Measurements from ENCODE around the gene CHEK2. TPM values are rescaled to one million over a fixed set of nuclear protein-coding genes. Genes with fewer than 3 reads are reported as not detected.

CHEK2 gene
- total and polyA plus RNA-seq, 10 of the 15 experiments (the other 5 are each of a cell fraction or from before 2014, with no cell fraction given): 15.7 to 59.7 (median 22.7) TPM

GRCh38 chr22:28772633-28773460 lies 31.2 kb upstream of the CHEK2 start, which contains the start of gene CCDC117 (continued):
- TF ChIP-seq, protein P1, sequence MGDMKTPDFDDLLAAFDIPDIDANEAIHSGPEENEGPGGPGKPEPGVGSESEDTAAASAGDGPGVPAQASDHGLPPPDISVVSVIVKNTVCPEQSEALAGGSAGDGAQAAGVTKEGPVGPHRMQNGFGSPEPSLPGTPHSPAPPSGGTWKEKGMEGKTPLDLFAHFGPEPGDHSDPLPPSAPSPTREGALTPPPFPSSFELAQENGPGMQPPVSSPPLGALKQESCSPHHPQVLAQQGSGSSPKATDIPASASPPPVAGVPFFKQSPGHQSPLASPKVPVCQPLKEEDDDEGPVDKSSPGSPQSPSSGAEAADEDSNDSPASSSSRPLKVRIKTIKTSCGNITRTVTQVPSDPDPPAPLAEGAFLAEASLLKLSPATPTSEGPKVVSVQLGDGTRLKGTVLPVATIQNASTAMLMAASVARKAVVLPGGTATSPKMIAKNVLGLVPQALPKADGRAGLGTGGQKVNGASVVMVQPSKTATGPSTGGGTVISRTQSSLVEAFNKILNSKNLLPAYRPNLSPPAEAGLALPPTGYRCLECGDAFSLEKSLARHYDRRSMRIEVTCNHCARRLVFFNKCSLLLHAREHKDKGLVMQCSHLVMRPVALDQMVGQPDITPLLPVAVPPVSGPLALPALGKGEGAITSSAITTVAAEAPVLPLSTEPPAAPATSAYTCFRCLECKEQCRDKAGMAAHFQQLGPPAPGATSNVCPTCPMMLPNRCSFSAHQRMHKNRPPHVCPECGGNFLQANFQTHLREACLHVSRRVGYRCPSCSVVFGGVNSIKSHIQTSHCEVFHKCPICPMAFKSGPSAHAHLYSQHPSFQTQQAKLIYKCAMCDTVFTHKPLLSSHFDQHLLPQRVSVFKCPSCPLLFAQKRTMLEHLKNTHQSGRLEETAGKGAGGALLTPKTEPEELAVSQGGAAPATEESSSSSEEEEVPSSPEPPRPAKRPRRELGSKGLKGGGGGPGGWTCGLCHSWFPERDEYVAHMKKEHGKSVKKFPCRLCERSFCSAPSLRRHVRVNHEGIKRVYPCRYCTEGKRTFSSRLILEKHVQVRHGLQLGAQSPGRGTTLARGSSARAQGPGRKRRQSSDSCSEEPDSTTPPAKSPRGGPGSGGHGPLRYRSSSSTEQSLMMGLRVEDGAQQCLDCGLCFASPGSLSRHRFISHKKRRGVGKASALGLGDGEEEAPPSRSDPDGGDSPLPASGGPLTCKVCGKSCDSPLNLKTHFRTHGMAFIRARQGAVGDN (IDR thresholded peaks at IDR 0.05): peak; percentile 80; the same call in 1 of the 2 replicates
- no peak for TF ChIP-seq MTA2 (IDR thresholded peaks at IDR 0.05; ENCODE audit: low read depth)
- no peak for TF ChIP-seq SREBF2 (IDR thresholded peaks at IDR 0.05; ENCODE audit: low read length)
- TF ChIP-seq ASH2L (IDR thresholded peaks at IDR 0.05; ENCODE audit: borderline replicate concordance, low read depth): no peak
- TF ChIP-seq SMAD5 (IDR thresholded peaks at IDR 0.05; ENCODE audit: low read depth): peak; percentile 60; the same call in 1 of the 2 replicates
- TF ChIP-seq ATF3 (IDR thresholded peaks at IDR 0.05; ENCODE audit: borderline replicate concordance, extremely low read depth, low read depth, low read length): no peak
- TF ChIP-seq HCFC1 (IDR thresholded peaks at IDR 0.05; ENCODE audit: low read length): peak; percentile 96
- peak; percentile 61; the same call in 1 of the 2 replicates for TF ChIP-seq NR2F1 (conservative IDR thresholded peaks at IDR 0.05)
- peak; percentile 8; the same call in 1 of the 2 replicates for TF ChIP-seq STAT3 (IDR thresholded peaks at IDR 0.05; ENCODE audit: low read depth, low read length)
- TF ChIP-seq POLR2AphosphoS5 (IDR thresholded peaks at IDR 0.05; ENCODE audit: low read length): peak; percentile 83
- TF ChIP-seq ZBTB40 (IDR thresholded peaks at IDR 0.05; ENCODE audit: borderline replicate concordance): no peak
- peak; percentile 17 for TF ChIP-seq BCL3 (IDR thresholded peaks at IDR 0.05; ENCODE audit: borderline replicate concordance, insufficient read depth, low read depth, low read length, poor library complexity, severe bottlenecking)
- no peak for TF ChIP-seq RAD51 (IDR thresholded peaks at IDR 0.05)
- TF ChIP-seq KLF5 (IDR thresholded peaks at IDR 0.05; ENCODE audit: partially characterized antibody): no peak
- peak; percentile 67; the same call in 1 of the 2 replicates for TF ChIP-seq RB1 (IDR thresholded peaks at IDR 0.05; ENCODE audit: borderline replicate concordance)
- TF ChIP-seq POU2F2 (IDR thresholded peaks at IDR 0.05; ENCODE audit: borderline replicate concordance, low read depth, low read length): peak; percentile 78; the same call in 2 of the 3 replicates
- TF ChIP-seq FOS (IDR thresholded peaks at IDR 0.05; ENCODE audit: borderline replicate concordance, extremely low read depth, insufficient read length): no peak
- no peak for TF ChIP-seq CHD4 (IDR thresholded peaks at IDR 0.05)
- peak; percentile 55; the same call in 1 of the 2 replicates for TF ChIP-seq PAX5 (IDR thresholded peaks at IDR 0.05; ENCODE audit: borderline replicate concordance, low read depth, low read length)
- peak; percentile 96 for TF ChIP-seq IKZF1 (conservative IDR thresholded peaks at IDR 0.05)

Measured in GM12878 (cell line).